ENCODE results near the gene SLC15A3.

DNA sequence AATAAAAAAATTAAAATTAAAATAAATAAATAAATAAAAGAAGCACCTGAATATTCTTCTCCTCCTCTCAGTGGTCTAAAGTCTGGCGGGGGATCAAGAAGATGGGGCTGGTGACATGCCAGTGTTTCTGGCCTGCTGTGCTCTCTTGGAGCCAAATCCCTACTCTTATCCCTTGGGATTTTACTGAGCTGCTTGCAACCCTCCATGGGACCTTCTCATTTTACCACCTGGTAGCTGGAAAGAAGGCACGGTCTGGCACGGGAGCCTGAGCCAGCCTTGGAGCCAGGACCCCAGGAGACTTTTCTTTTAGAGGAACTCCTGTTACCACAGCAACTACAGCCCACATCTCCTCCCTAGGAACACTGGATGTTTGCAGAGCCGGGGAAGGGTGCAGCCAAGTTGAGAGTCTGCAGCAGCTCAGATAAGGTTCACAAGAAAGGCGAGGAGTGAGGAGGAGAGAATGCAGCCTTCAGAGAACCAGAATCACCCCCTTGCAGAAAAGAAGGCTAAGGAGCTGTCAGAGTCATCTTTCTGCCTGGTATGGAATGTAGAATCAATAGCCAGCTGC lies 41.0 kb upstream of the SLC15A3 start:
- TF ChIP-seq, protein P1, sequence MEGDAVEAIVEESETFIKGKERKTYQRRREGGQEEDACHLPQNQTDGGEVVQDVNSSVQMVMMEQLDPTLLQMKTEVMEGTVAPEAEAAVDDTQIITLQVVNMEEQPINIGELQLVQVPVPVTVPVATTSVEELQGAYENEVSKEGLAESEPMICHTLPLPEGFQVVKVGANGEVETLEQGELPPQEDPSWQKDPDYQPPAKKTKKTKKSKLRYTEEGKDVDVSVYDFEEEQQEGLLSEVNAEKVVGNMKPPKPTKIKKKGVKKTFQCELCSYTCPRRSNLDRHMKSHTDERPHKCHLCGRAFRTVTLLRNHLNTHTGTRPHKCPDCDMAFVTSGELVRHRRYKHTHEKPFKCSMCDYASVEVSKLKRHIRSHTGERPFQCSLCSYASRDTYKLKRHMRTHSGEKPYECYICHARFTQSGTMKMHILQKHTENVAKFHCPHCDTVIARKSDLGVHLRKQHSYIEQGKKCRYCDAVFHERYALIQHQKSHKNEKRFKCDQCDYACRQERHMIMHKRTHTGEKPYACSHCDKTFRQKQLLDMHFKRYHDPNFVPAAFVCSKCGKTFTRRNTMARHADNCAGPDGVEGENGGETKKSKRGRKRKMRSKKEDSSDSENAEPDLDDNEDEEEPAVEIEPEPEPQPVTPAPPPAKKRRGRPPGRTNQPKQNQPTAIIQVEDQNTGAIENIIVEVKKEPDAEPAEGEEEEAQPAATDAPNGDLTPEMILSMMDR (IDR thresholded peaks at IDR 0.05; ENCODE audit: insufficient read depth, low read length, poor library complexity, severe bottlenecking) = no peak
- no peak for TF ChIP-seq EZH2phosphoT487 (conservative IDR thresholded peaks at IDR 0.05; ENCODE audit: low read length)
